Measurements from ENCODE around the gene ATXN7L3B. TPM values are rescaled to one million over a fixed set of nuclear protein-coding genes. Genes with fewer than 3 reads are reported as not detected.

ATXN7L3B gene
- total and polyA plus RNA-seq, 9 of the 15 experiments (the other 6 are each of a cell fraction or from before 2014, with no cell fraction given): 10.3 to 40.5 (median 31.0) TPM

DNA sequence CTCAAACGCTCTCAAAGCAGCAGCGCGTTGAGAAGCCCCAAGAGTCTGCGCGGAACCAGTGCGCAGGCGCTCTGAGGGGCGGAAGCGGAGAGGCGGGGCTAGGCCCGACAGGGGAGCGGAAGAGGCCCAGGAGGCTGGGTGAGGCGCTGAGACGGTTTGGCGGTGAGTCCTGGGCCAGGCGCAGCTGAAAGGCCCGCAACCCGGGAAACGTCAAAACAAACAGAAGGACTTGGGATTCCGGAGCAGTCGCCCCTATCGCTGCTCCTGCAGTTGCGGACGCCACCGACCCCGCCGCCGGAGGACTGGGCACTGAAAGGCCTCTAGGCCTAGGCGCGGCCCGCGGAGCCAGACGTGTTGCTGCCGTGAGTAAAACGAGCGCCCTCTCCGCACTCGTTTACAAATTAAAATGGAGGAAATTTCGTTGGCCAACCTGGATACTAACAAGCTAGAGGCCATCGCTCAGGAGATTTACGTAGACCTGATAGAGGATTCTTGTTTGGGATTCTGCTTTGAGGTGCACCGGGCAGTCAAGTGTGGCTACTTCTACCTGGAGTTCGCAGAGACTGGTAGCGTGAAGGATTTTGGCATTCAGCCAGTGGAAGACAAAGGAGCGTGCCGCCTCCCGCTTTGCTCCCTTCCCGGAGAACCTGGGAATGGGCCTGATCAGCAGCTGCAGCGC lies at the start of gene ATXN7L3B (continued):
- no peak for TF ChIP-seq FOXM1 (IDR thresholded peaks at IDR 0.05; ENCODE audit: low read depth)
- no peak for TF ChIP-seq FOXM1 (CRISPR knock-in tag; IDR thresholded peaks at IDR 0.05; ENCODE audit: low read depth)
- no peak for TF ChIP-seq PTRF (tag; IDR thresholded peaks at IDR 0.05)
- peak in 1 of 2 experiments; percentile 31; a peak in 1 of 4 replicates for TF ChIP-seq SIN3A (IDR thresholded peaks at IDR 0.05; ENCODE audit: borderline replicate concordance in 2 of 2, control insufficient read depth in 1 of 2, low read depth in 2 of 2, low read length in 2 of 2)
- 0 out of 2 replicates have a peak, but pooled peaks have one; percentile 8 for TF ChIP-seq ZNF695 (CRISPR knock-in tag; IDR thresholded peaks at IDR 0.05)
- TF ChIP-seq, protein P1, sequence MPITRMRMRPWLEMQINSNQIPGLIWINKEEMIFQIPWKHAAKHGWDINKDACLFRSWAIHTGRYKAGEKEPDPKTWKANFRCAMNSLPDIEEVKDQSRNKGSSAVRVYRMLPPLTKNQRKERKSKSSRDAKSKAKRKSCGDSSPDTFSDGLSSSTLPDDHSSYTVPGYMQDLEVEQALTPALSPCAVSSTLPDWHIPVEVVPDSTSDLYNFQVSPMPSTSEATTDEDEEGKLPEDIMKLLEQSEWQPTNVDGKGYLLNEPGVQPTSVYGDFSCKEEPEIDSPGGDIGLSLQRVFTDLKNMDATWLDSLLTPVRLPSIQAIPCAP (CRISPR knock-in tag; IDR thresholded peaks at IDR 0.05; ENCODE audit: borderline replicate concordance): peak; percentile 84
- peak in 2 of 3 experiments; percentile 32 to 49 for TF ChIP-seq YY1 (IDR thresholded peaks at IDR 0.05; ENCODE audit: borderline replicate concordance in 1 of 3, control insufficient read depth in 1 of 3, extremely low read depth in 1 of 3, insufficient read depth in 3 of 3, insufficient read length in 1 of 3, insufficient replicate concordance in 2 of 3, low read depth in 1 of 3, low read length in 2 of 3)
- TF ChIP-seq TARDBP (IDR thresholded peaks at IDR 0.05): no peak
- TF ChIP-seq HNRNPL (IDR thresholded peaks at IDR 0.05; ENCODE audit: low read depth, low read length): no peak
- no peak for TF ChIP-seq ZNF445 (CRISPR knock-in tag; IDR thresholded peaks at IDR 0.05; ENCODE audit: low read depth)
- peak in 1 of 2 experiments; percentile 79; a peak in 2 of 4 replicates for TF ChIP-seq MAZ (CRISPR knock-in tag; conservative IDR thresholded peaks at IDR 0.05 in 1 of 2, IDR thresholded peaks at IDR 0.05 in 1 of 2)
- TF ChIP-seq HLTF (IDR thresholded peaks at IDR 0.05): 0 out of 2 replicates have a peak, but pooled peaks have one; percentile 34
- TF ChIP-seq ZNF175 (CRISPR knock-in tag; IDR thresholded peaks at IDR 0.05; ENCODE audit: low read depth): 0 out of 2 replicates have a peak, but pooled peaks have one; percentile 29
- TF ChIP-seq, protein P2, sequence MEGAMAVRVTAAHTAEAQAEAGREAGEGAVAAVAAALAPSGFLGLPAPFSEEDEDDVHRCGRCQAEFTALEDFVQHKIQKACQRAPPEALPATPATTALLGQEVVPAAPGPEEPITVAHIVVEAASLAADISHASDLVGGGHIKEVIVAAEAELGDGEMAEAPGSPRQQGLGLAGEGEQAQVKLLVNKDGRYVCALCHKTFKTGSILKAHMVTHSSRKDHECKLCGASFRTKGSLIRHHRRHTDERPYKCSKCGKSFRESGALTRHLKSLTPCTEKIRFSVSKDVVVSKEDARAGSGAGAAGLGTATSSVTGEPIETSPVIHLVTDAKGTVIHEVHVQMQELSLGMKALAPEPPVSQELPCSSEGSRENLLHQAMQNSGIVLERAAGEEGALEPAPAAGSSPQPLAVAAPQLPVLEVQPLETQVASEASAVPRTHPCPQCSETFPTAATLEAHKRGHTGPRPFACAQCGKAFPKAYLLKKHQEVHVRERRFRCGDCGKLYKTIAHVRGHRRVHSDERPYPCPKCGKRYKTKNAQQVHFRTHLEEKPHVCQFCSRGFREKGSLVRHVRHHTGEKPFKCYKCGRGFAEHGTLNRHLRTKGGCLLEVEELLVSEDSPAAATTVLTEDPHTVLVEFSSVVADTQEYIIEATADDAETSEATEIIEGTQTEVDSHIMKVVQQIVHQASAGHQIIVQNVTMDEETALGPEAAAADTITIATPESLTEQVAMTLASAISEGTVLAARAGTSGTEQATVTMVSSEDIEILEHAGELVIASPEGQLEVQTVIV (CRISPR knock-in tag; IDR thresholded peaks at IDR 0.05; ENCODE audit: borderline replicate concordance): no peak
- no peak for TF ChIP-seq ZNF778 (CRISPR knock-in tag; IDR thresholded peaks at IDR 0.05)
- TF ChIP-seq, protein P3, sequence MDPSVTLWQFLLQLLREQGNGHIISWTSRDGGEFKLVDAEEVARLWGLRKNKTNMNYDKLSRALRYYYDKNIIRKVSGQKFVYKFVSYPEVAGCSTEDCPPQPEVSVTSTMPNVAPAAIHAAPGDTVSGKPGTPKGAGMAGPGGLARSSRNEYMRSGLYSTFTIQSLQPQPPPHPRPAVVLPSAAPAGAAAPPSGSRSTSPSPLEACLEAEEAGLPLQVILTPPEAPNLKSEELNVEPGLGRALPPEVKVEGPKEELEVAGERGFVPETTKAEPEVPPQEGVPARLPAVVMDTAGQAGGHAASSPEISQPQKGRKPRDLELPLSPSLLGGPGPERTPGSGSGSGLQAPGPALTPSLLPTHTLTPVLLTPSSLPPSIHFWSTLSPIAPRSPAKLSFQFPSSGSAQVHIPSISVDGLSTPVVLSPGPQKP (CRISPR knock-in tag; IDR thresholded peaks at IDR 0.05): no peak
- no peak for TF ChIP-seq SREBF1 (IDR thresholded peaks at IDR 0.05; ENCODE audit: borderline replicate concordance, low read depth, low read length)
- TF ChIP-seq, protein P4, sequence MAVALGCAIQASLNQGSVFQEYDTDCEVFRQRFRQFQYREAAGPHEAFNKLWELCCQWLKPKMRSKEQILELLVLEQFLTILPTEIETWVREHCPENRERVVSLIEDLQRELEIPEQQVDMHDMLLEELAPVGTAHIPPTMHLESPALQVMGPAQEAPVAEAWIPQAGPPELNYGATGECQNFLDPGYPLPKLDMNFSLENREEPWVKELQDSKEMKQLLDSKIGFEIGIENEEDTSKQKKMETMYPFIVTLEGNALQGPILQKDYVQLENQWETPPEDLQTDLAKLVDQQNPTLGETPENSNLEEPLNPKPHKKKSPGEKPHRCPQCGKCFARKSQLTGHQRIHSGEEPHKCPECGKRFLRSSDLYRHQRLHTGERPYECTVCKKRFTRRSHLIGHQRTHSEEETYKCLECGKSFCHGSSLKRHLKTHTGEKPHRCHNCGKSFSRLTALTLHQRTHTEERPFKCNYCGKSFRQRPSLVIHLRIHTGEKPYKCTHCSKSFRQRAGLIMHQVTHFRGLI (CRISPR knock-in tag; IDR thresholded peaks at IDR 0.05): no peak
- TF ChIP-seq, protein P5, sequence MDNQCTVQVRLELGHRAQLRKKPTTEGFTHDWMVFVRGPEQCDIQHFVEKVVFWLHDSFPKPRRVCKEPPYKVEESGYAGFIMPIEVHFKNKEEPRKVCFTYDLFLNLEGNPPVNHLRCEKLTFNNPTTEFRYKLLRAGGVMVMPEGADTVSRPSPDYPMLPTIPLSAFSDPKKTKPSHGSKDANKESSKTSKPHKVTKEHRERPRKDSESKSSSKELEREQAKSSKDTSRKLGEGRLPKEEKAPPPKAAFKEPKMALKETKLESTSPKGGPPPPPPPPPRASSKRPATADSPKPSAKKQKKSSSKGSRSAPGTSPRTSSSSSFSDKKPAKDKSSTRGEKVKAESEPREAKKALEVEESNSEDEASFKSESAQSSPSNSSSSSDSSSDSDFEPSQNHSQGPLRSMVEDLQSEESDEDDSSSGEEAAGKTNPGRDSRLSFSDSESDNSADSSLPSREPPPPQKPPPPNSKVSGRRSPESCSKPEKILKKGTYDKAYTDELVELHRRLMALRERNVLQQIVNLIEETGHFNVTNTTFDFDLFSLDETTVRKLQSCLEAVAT (IDR thresholded peaks at IDR 0.05): peak in 1 of 2 experiments; percentile 72; a peak in 1 of 4 replicates
